DOHH2 (cell line): ENCODE measurements around the gene NEK1.

Experiments used
- H3F3A ChIP-seq: fragments of 200-600 bp; sonication (generic), shearing (Covaris generic); 2 replicates; pipeline ENCODE4 v1.6.0; 2016; ENCODE audit warnings: antibody characterized with exemption, mild to moderate bottlenecking; ENCODE audit not compliant: control insufficient read depth, insufficient read depth
- H3K27ac ChIP-seq: fragments of 200-600 bp; sonication (generic); 2 replicates; pipeline ENCODE4 v1.5.1; 2014; ENCODE audit warnings: low read depth, mild to moderate bottlenecking, low read length, moderate library complexity
- H3K27me3 ChIP-seq: fragments of 200-600 bp; sonication (generic); 2 replicates; pipeline ENCODE4 v1.6.1; 2014; ENCODE audit warnings: mild to moderate bottlenecking, low read length, mixed read lengths; ENCODE audit not compliant: control insufficient read depth
- H3K36me3 ChIP-seq: fragments of 200-600 bp; sonication (generic); 2 replicates; pipeline ENCODE4 v1.6.1; 2014; ENCODE audit warnings: mild to moderate bottlenecking, low read length, moderate library complexity, mixed read lengths; ENCODE audit not compliant: control insufficient read depth
- H3K4me1 ChIP-seq: fragments of 200-600 bp; sonication (generic); 2 replicates; pipeline ENCODE4 v1.6.1; 2014; ENCODE audit warnings: mild to moderate bottlenecking, low read length, mixed read lengths; ENCODE audit not compliant: control insufficient read depth
- H3K4me2 ChIP-seq: fragments of 200-600 bp; sonication (generic); 2 replicates; pipeline ENCODE4 v1.6.0; 2014; ENCODE audit warnings: mild to moderate bottlenecking, low read length, moderate library complexity
- H3K4me3 ChIP-seq: fragments of 200-600 bp; sonication (generic); 2 replicates; pipeline ENCODE4 v1.5.1; 2014; ENCODE audit warnings: mild to moderate bottlenecking, low read length, mixed read lengths
- H3K79me2 ChIP-seq: fragments of 200-600 bp; sonication (generic); 2 replicates; pipeline ENCODE4 v1.6.1; 2014; ENCODE audit warnings: mild to moderate bottlenecking, low read length, mixed read lengths; ENCODE audit not compliant: control insufficient read depth
- H3K9me2 ChIP-seq: fragments of 200-600 bp; sonication (generic); replicated peaks from 2 replicates; pipeline ENCODE4 v1.6.1; 2014; ENCODE audit warnings: mild to moderate bottlenecking, low read length, mixed read lengths; ENCODE audit not compliant: control insufficient read depth
- H3K9me3 ChIP-seq: fragments of 200-600 bp; sonication (generic); 2 replicates; pipeline ENCODE4 v1.6.1; 2014; ENCODE audit warnings: antibody characterized with exemption, low read length, mixed read lengths; ENCODE audit not compliant: control insufficient read depth, insufficient read depth
- H4K20me1 ChIP-seq: fragments of 200-600 bp; sonication (generic); 2 replicates; pipeline ENCODE4 v1.6.0; 2014; ENCODE audit warnings: low read depth, mild to moderate bottlenecking, antibody characterized with exemption, low read length, moderate library complexity; ENCODE audit not compliant: control insufficient read depth, insufficient read depth
- CTCF ChIP-seq: fragments of 200-600 bp; sonication (generic); IDR thresholded peaks from one replicate; pipeline ENCODE4 v1.5.1; 2014; ENCODE audit warnings: antibody characterized with exemption, mild to moderate bottlenecking, low read depth, low read length; ENCODE audit not compliant: poor library complexity, severe bottlenecking
- EZH2phosphoT487 ChIP-seq: fragments of 200-600 bp; sonication (generic); IDR thresholded peaks from 2 replicates; pipeline ENCODE4 v1.6.1; 2017; ENCODE audit warnings: borderline replicate concordance, mild to moderate bottlenecking, antibody characterized with exemption, low read length, moderate library complexity, mixed read lengths

Gene NEK1

DNA sequence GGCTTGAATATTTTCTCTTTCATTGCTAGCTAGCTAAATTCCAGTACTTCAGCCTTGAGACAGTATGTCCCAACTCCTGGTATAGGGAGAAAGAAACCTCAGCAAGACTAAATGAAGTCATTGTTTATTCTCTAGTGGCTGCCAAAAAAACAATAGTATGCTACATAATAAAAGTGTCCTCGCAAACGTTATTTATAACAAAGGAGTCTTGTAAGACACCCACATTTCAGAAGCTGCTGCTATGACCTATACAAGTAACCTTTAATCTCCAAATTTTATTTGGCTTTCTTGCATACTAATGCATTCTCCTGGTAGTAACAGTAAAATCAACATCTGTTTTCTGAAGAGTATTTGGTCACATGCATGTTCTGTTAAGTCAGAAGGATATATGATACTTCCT is 28.8 kb downstream of the NEK1 start:
- H3K9me3 ChIP-seq: no peaks in the 10 kb centered on the region
- no peaks in the 10 kb centered on the region for H3F3A ChIP-seq
- no peak overlapping the region for H3K27ac ChIP-seq
- no peaks in the 10 kb centered on the region for H3K9me2 ChIP-seq
- H3K36me3 ChIP-seq: peaks cover 2% of the 10 kb centered on the region; the same call in 1 of the 2 replicates
- no peaks in the 10 kb centered on the region for H3K79me2 ChIP-seq
- H3K4me3 ChIP-seq: no peak overlapping the region
- no peaks in the 10 kb centered on the region for H4K20me1 ChIP-seq
- H3K27me3 ChIP-seq: no peaks in the 10 kb centered on the region
- H3K4me1 ChIP-seq: no peaks in the 10 kb centered on the region
- TF ChIP-seq CTCF: no peak
- no peak for TF ChIP-seq EZH2phosphoT487
- no peak overlapping the region for H3K4me2 ChIP-seq

- H3K9me2 ChIP-seq: no peaks in the 10 kb centered on the region
- H4K20me1 ChIP-seq: no peaks in the 10 kb centered on the region
- no peak overlapping the region for H3K4me3 ChIP-seq
- no peaks in the 10 kb centered on the region for H3K27me3 ChIP-seq
- H3K79me2 ChIP-seq: no peaks in the 10 kb centered on the region
- H3K27ac ChIP-seq: no peak overlapping the region
- no peaks in the 10 kb centered on the region for H3F3A ChIP-seq
- TF ChIP-seq CTCF (no peak), EZH2phosphoT487 (no peak)
- H3K4me1 ChIP-seq: no peaks in the 10 kb centered on the region
- H3K36me3 ChIP-seq: peaks cover 2% of the 10 kb centered on the region; the same call in 1 of the 2 replicates
- no peak overlapping the region for H3K4me2 ChIP-seq
- no peaks in the 10 kb centered on the region for H3K9me3 ChIP-seq
These were observed 29.7 kb downstream of the NEK1 start for GRCh38 chr4:169582706-169583105.

DNA sequence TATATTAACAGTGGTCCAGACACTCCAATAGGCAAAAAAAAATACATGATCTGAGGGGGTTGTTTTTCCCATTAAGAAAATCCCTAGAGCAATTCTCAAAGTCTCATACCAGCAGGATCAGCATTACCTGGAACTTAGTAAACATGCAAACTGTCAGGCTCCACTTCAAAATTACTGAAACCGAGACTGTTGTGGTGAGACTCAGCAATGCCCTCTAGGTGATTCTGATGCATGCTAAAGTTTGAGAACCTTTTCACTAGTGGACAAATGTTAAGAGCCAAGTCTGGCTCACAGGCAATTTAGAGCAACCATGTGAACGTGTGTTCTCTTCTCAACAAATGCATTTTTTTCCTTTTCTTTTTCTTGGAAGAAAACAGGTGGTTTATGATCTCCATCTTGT is 30.2 kb downstream of the NEK1 start:
- Histone ChIP-seq H4K20me1 (no peaks in the 10 kb centered on the region), H3K9me2 (no peaks in the 10 kb centered on the region), H3K4me1 (no peaks in the 10 kb centered on the region), H3K4me3 (no peak overlapping the region), H3K4me2 (no peak overlapping the region), H3F3A (no peaks in the 10 kb centered on the region), H3K36me3 (peaks cover 2% of the 10 kb centered on the region; the same call in 1 of the 2 replicates), H3K9me3 (no peaks in the 10 kb centered on the region), H3K27ac (no peak overlapping the region), H3K79me2 (no peaks in the 10 kb centered on the region), H3K27me3 (no peaks in the 10 kb centered on the region)
- no peak for TF ChIP-seq EZH2phosphoT487
- no peak for TF ChIP-seq CTCF

DNA sequence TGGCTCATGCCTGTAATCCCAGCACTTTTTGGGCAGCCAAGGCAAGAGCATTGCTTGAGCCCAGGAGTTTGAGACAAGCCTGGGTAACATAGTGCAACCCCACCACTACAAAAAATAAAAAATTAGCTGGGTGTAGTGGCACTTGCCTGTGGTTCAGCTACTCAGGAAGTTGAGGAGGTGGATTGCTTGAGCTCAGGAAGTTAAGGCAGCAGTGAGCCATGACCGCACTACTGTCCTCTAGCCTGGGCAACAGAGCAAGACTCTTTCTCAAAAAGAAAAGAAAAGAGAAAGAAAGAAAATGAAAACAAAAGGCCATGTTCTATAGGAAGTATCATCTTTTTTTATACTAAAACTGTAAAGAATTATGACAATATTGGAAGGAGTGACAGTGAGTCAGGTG is 38.5 kb downstream of the NEK1 start:
- no peaks in the 10 kb centered on the region for H3K9me3 ChIP-seq

More for the DNA sequence above, 38.5 kb downstream of the NEK1 start:
- Histone ChIP-seq H3K9me2 (no peaks in the 10 kb centered on the region), H3K79me2 (no peaks in the 10 kb centered on the region), H3K27me3 (no peaks in the 10 kb centered on the region), H3K36me3 (peaks cover 7% of the 10 kb centered on the region), H4K20me1 (no peaks in the 10 kb centered on the region), H3F3A (no peaks in the 10 kb centered on the region), H3K4me1 (peaks cover 6% of the 10 kb centered on the region), H3K27ac (no peak overlapping the region), H3K4me2 (no peak overlapping the region), H3K4me3 (no peak overlapping the region)
- no peak for TF ChIP-seq CTCF
- TF ChIP-seq EZH2phosphoT487: no peak
